Activated T-cell treated with anti-CD3 and anti-CD28 coated beads for 4 hours (primary cell): ENCODE measurements around the gene PWWP2B.
"Not testable (repeated sequence)": the region's sequence is repeated elsewhere in the genome, so short reads cannot be mapped to it uniquely, and the experiment has no call there.

Source experiments
- DNase-seq: peaks from one replicate; pipeline ENCODE4 v3.0.0-alpha.2; 2020

Gene PWWP2B

DNA sequence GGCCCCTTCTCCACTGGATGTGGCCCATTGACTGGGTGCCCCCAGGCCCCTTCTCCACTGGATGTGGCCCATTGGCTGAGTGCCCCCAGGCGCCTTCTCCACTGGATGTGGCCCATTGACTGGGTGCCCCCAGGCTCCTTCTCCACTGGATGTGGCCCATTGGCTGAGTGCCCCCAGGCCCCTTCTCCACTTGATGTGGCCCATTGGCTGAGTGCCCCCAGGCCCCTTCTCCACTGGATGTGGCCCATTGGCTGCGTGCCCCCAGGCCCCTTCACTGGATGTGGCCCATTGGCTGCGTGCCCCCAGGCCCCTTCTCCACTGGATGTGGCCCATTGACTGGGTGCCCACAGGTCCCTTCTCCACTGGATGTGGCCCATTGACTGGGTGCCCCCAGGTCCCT is 39.1 kb downstream of the PWWP2B start:
- DNase-seq: not testable (repeated sequence)

DNA sequence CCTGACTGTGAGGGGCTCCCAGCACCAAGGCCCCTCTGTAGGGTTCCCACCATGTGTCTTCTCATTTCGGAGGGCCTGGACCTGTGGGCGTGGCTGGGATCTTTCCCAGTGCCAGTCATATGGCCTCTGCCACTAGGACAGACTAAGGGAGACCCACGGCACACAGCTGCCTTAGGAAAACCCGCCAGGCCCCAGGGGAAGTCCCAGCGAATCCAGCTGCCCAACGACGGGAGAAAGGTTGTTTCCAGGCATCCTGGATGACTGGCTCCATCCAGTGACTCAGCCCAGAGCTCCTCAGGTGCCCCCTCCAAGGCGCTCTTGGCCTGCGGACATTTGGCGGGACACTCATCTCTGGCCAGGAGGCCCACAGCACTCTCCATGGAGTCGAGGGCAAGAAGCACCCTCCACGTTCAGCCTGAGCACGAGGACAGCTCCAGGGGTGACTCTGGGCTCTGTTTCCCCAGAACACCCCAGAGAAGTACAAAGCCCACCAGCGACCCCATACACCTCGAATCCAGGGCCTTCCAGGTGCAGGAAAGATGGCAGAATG is 39.9 kb downstream of the PWWP2B start:
- no peak for DNase-seq

DNA sequence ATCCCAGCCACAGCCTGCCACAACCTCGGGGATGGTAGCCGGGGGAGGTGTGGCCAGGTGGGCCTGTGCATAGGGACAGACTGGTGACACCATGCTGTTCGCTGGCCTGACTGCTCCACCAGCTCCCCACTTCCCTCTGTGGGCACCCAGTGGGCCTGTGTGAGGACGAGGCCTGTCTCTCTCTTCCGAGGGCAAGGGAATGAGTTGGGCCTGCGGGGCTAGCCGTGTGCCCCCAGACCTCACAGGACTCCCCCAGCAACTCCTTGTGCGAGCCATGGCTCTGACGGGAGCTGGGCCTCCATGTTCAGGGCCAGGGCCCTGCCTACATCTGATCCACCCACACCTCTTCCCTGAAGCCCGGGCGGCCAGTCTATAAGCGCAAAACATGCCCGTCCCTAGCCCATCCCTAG is 40.5 kb downstream of the PWWP2B start:
- DNase-seq: no peak

DNA sequence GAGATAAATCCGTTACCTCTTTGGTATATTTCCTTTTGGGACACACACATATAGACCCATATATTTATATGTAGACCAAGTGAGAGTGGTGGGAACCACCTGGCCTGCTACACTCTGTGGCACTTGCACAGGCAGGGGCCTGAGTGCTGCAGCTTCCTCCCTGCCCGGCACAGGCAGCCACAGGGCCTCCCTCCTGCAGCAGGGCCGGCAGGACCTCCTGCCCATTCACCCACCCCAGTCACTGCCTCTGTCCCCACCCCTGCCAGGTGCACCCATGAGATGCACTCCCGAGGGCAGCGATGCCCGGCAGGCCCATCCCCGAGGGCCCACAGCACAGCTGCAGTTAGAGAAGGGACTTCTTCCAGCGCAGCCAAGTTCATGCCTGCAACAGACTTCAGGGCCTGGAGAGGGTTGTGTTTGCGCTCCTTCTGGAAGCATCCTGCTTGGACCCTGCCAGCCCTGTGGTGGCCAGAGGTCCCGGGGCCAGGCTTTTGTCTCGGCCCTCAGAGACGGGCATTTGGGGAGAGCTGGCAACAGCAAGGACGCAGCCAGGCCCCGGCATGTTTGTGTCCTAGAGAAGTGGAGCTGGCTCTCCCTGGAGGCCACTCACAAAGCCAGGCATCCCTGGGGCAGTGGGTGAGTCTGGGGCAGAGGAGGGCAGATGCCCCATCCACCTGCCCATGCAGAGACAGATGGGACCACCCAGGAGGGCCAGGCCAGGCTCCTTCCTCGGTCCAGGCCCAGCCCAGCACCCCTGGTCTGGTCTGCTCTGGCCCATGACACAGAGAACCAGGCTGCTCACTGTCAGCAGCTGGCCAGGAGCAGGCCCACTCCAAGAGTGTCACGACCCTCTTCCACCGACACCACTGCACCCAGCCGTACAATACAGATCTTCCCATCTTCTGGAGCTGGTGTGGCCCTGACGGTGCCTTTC is 41.4 kb downstream of the PWWP2B start:
- no peak for DNase-seq

DNA sequence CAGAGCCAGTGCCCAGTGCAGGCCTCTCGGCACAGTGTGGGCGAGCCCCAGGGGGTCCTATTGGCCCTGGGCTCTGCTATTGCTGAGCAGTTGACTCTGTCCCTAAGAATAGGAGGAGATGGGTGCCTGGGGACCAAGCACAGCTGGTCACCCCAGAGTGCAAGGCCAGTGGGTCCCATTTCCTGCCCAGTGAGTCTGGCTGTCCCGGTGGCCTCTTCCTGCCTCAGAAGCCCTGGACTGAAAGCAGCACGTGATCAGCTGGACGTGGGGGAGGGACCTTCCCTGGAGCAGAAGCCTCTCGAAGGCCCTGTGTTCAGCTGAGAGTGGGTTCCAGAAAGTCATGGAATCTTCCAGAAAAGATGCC is 42.0 kb downstream of the PWWP2B start:
- no peak for DNase-seq

DNA sequence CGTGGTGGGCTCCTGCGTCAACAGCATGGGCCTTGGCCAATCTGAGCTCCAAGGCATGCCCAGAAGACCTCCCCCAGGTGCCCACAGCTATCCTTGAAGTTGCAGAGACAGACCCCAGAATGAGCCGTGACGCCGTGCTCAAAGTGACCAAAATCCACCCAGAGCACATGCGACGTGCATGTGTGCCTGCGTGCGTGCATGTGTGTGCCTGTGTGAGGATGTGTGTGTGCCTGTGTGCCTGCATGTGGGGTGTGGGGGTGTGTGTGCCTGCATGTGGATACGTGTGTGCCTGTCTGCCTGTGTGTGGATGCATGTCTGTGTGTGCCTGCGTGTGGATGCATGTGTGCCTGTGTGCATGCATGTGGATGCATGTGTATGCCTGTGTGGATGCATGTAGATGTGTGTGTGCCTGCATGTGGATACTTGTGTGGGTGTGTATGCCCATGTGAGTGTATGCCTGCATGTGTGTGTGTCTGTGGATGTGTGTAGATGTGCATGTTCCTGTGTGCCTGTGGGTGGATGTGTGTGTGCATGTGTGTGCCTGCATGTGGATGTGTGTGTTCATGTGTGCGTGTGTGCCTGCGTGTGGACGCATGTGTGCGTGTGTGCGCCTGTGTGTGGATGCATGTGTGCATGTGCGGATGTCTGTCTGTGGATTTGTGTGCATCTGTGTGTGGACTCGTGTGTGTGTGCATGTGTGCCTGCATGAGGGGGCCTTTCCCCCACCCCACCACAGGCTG is 42.6 kb downstream of the PWWP2B start:
- DNase-seq: no peak

DNA sequence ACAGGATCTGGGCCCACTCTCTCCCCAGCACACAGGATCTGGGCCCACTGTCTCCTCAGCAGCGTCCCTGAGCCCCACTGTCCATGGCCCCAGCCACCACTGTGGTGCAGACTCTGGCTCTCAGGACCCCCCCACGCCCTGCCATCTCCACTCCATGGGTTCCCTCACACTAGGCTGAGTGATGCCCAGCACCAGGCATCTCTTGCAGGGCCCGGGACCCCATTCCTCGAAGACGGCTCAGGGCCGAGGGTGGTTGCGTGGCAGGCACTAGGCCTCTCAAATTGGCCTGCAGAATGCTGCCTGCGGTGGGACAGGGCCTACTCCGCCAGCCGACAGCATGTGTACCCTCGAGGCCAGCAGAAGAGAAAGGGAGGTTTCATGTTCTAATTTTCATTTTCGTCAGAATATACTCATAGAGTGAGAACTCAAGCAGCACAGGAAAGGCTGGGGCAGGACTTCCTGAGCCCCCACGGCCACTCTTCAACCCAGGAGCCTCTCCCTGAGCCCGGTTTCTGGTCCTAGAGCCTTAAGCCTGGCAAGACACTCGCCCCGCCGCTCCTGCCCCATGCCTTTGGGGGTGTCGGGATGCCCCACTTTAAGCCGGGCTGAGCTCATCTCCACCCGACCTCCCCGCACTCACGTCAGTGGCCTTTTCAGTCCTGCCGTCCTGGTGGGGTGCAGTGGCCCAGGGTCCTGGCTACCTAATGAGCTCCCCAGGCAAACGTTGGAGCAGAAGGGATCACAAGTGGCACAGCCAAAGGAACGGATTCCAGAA is 44.0 kb downstream of the PWWP2B start:
- DNase-seq: no peak

DNA sequence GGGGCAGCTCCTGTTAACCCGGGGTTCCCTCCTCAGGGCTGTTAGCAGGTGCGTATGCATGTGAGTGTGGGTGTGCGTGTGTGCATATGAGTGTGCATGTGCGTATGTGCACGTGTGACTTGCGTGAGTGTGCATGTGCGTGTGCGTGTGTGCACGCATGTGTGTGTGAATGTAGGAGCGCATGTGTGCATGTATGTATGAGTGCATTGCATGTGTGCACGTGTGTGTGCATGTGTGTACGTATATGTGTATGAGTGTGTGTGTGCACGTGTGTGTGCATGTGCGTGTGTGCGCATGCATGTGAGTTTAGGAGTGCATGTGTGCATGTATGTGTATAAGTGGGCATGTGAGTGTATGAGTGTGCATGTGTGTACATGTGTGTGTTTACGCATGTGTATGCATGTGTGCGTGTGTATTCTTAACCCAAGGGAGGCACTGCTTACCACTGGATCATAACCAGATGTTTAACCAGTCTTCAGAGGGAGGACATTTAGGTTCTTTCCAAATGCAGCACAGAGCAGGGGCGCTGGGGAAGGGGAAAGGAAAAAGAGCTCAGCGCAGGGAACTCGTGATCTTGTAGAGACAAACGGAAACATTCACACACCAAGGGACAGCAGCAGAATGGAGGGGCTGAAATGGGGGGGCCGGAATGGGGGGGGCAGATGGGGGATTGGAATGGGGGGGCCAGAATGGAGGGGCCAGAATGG is 45.0 kb downstream of the PWWP2B start:
- DNase-seq: no peak

DNA sequence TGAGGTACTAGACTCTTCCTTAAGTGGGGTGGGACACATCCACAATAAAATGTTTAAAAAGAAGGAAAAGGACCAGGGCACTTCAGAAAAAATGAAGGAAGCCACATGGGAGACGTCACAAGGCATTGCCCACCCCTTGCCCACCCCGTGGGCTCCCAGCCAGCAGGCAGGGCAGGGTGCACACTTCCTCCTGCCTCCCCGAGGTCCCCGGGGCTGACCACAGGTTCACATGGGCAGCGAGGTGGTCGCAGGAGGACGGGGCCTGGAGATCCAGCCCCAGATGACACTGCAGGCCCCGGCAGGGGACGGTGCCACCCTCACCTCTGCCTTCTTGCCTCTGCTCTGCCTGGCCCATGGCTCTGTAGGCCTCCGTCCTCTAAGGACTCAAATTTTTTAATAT is 45.6 kb downstream of the PWWP2B start:
- DNase-seq: no peak

DNA sequence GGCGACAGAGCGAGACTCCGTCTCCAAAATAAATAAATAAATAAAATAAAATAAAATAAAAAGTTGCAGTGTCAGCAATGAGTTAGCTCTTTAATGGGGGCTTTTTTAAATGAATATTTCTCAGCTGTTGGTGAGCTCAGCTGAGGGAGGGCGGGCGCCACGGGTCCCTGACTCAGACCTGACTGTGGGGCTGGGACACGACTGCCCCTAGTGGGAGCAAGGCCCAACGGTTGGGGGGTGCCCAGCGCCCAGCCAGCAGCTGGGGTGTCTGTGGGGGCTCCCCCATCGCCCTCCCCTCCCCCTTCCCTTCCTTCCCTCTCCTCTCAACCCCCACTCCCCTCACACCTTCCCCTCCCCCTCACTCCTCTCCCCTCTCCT is 46.6 kb downstream of the PWWP2B start:
- peak; percentile 65 for DNase-seq

DNA sequence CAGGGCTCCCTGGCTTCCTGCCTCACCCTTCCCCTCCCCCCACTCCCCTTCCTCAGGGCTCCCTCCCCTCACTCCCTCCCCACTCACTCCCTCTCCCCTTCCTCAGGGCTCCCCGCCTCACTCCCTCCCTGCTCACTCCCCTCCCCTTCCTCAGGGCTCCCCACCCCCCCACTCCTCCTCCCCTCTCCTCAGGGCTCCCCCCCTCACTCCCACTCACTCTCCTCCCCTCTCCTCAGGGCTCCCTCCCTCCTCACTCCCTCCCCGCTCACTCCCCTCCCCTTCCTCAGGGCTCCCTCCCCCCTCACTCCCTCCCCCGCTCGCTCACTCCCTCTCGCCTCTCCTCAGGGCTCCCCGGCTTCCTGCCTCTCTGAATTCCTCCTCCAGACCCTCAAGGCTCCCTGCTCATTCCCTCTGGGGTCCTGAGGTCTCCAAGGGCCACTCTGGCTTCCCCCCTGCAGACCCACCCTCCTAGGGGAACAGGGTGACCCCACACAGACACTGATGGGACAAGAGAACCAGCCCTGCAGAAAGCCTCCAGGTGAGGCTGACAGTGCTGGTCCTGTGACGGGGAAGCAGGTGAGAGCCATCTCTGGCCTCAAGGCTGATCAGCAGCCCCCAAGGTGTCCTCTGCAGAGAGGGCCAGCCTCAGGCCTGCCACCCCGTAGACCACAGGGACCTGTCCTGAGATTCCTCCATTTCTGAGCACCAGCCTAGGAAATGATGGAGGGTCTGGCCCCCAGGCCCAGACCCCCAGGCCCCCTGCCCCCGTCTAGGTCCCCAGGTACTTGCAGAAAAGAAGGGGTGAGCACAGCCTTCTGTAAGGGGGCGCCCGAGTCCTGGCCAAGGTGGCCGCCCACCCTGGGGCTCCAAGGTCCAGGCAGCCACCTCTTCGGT is 47.2 kb downstream of the PWWP2B start:
- DNase-seq: peak; percentile 21

DNA sequence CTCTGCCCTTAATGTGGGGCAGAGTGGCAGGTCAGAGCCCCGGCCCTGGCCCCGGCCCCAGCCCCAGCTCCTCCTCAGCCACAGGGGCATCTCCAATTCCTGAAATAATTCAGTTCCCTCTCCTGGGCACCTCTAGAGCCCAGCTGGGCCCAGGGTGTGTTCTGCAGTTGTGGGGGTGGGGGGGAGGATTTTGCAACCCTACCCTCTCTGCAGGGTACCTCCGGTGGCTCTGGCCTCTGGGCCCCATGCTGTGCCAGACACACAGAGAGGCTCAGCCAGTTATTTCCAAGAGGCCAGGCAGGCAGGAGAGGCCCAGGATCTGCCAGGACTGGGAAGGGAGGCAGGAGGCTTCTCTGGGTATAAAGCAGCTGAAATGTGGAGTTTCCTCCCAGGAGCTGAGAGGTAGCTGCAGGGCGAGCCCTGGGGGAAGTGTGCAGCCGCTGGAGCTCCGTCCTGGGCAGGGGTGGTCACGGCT is 47.9 kb downstream of the PWWP2B start:
- DNase-seq: no peak

DNA sequence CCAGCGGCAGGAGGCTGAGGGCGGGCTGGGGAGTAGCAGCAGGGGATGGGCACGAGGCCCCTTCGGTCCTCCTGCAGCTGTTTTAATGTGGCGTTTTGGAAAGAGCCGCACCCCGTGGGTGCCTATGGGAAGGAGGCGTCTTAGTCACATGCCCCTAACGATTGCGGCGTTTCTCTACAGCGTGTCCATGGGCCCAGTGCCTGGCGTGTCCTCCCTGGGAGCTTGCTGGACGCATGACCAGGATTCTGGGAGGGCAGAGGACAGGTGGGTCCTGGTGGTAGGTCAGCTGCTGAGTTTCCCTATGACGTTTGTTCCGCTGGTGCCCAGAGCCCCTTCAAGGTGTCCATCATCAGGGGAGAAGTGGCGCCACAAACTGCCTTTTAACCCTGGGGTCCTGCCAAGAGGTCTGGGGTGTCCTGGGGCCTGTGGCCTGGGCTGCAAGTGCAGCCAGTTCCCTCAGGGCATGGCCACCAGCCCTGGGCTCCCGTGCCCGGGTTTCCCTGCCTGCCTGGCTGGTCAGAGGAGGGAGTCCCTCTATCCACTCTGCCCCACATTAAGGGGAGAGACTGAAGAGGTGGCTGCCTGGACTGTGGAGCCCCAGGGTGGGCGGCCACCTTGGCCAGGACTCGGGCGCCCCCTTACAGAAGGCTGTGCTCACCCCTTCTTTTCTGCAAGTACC is 48.7 kb downstream of the PWWP2B start:
- DNase-seq: no peak

DNA sequence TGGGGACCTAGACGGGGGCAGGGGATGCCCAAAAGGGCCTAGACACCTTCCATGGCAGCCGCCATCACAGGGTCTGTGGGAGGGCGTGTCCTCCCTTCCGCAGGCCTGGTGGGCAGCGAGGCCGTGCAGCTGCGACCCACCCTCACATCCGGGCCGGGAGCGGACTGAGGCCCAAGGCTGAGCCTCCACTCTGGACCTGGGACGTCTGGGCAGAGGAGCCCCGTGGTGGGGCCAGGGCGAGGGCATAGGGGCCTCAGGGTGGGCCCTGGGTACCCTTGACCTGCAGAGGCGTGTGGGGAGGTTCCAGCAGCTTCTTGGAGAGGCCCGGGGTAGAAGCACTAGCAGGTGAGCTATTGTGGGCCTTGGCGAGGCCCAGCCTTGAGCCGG is 49.2 kb downstream of the PWWP2B start:
- no peak for DNase-seq

DNA sequence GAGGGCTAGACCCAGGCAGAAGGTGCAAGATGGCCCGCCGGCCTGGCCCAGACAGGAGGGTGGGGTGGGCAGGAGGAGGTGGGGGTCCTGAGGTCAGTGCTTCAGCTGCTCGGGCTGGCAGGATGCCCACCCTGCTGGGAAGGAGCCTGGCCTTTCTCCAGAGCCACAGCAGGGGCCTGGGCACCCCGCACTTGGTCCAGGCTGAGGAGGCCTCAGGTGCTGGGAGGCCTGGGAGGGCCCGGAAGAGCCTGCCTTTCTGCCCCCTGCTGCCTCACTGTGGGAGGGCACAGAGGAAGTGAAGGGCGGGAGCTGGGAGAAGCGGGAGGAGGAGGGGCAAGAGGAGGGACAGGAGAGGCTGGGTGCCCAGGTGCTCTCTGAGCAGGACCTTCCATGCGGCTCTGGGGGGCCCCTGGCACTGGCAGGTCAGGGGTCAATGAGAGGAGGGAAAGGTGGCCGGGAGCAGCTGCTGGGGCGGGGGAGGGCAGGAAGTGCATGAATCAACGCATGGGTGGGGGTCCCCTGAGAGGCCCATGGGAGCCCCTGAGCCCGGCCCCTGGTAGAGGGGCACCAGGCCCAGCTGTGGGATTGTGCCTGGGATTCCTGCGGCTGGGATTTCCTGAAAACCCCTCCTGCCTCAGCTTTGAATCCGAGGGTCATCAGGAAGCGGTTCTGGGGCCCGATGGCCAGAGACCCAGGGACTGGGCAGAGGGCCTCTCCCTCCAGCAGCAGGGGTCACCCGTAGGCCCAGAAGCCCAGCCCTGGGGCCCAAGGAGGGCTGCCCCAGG is 49.9 kb downstream of the PWWP2B start:
- peak; percentile 46 for DNase-seq

DNA sequence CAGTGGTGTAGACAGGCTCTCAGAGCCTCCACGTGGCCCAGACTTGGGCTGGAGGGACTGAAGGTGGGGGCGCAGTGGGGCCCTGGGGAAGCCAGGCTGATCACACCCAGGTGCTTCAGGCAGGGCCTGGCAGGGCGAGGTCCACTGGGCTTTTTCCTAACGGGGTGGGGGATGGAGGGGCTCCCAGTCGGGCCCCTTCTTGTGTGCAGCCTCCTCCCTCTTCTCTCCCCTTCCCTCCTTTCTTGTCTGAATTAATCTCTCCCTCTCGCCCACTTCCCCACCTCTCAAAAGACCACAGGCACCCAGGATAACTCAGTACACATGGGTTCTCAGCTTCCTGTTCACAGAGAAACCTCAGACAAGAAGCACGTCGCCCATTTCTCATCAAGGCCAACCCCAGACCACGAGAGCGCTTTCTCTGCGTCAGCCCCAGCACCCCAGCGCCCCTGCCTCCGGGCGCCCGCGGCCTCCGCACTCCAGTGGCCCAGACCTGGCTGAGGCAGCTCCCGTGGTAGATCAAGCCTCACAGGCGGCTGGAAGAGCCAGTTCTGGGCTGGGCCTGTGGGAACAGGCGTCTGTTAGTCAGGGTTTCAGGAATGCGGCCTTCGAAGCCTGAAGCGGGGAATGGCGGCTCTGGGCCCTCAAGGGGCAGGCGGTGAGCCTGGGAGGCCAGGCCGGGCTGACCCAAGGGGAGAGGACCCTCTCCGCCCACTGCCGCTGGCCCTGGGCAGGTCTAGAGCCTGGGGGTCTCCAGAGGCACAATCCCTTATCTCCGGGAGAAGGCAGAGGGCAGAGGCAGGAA is 50.6 kb downstream of the PWWP2B start:
- DNase-seq: peak; percentile 57

DNA sequence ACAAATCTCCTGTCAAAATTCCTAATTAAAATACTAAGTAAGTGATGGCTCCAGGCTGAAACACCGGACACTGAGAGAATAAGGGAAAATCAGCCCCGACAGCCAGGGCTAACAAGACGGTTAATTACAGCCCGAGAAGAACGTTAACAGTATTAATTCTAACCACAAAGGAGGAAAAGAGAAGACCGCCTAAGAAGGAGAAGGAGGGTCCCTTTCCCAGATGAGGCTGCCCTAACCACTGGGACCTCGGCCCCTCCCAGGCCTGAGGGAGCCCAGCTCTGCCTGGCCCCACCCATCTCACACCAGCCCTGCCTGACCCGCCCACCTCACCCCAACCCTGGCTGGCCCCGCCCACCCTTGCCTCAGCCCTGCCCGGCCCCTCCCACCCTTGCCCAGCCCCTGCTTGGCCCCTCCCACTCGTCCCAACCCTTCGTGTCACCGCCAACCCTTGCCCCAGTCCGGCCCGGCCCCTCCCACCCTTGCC is 51.3 kb downstream of the PWWP2B start:
- DNase-seq: peak; percentile 30

DNA sequence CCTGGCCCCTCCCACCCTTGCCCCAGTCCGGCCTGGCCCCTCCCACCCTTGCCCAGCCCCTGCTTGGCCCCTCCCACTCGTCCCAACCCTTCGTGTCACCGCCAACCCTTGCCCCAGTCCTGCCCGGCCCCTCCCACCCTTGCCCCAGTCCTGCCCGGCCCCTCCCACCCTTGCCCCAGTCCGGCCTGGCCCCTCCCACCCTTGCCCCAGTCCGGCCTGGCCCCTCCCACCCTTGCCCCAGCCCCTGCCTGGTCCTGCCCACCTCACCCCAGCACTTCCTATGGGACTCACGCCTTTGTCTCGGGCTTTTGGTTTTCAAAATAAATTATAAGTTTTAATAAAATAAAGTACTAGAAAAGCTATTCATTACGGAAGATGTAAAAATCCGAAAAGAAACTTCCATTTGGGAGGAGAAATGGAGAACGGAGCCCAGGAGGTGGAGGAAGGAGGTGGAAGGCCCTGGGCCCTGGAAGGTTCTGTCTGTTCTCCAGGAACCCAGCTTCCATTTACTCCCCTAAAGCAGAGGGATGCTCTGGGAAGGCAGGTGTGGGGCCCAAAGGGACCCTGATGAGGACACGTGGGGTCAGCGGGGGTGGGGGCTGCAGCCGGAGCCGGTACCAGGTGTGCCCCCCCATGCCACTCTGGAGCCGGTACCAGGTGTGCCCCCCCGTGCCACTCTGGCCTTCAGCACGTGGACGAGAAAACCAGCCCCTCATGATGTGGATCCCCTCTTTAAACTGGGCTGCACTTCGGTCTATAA is 52.2 kb downstream of the PWWP2B start:
- no peak for DNase-seq
